KMS-11 (cell line): ENCODE measurements around the gene DLL4.

ENCODE experiments used
- H2AFZ ChIP-seq: fragments of 200-600 bp; sonication (generic); 2 replicates; pipeline ENCODE4 v1.6.1; 2016; ENCODE audit warnings: antibody characterized with exemption, mixed run types, low read depth
- H3K27ac ChIP-seq: fragments of 200-600 bp; sonication (generic); 2 replicates; pipeline ENCODE4 v1.6.1; 2016; ENCODE audit warnings: mild to moderate bottlenecking, mixed run types
- H3K27me3 ChIP-seq: fragments of 200-600 bp; sonication (generic); 2 replicates; pipeline ENCODE4 v1.6.1; 2017; ENCODE audit warnings: mild to moderate bottlenecking, low read depth, mixed run types, moderate library complexity; ENCODE audit not compliant: insufficient read depth
- H3K36me3 ChIP-seq: fragments of 200-600 bp; sonication (generic); 2 replicates; pipeline ENCODE4 v1.6.1; 2017; ENCODE audit warnings: mild to moderate bottlenecking, mixed run types; ENCODE audit not compliant: insufficient read depth
- H3K4me1 ChIP-seq: fragments of 200-600 bp; sonication (generic); 2 replicates; pipeline ENCODE4 v1.6.1; 2016; ENCODE audit warnings: mild to moderate bottlenecking, low read depth, mixed run types; ENCODE audit not compliant: poor library complexity, severe bottlenecking
- H3K4me2 ChIP-seq: fragments of 200-600 bp; sonication (generic); 2 replicates; pipeline ENCODE4 v1.7.0; 2016; ENCODE audit warnings: mild to moderate bottlenecking, mixed run types
- H3K4me3 ChIP-seq: fragments of 200-600 bp; sonication (generic); IDR thresholded peaks from 2 replicates; pipeline ENCODE4 v1.6.1; 2017; ENCODE audit warnings: low read depth, low read length, mixed read lengths; ENCODE audit not compliant: insufficient read depth
- H3K79me2 ChIP-seq: fragments of 200-600 bp; sonication (generic); 2 replicates; pipeline ENCODE4 v1.6.1; 2016; ENCODE audit warnings: low read depth, mixed run types; ENCODE audit not compliant: insufficient read depth
- H3K9ac ChIP-seq: fragments of 200-600 bp; sonication (generic); 2 replicates; pipeline ENCODE4 v1.6.1; 2016; ENCODE audit warnings: mild to moderate bottlenecking, mixed run types
- H4K20me1 ChIP-seq: fragments of 200-600 bp; sonication (generic); 2 replicates; pipeline ENCODE4 v1.6.1; 2016; ENCODE audit warnings: mild to moderate bottlenecking, mixed run types; ENCODE audit not compliant: insufficient read depth
- CTCF ChIP-seq: fragments of 200-600 bp; sonication (generic); conservative IDR thresholded peaks from 2 replicates; pipeline ENCODE4 v1.6.1; 2017; ENCODE audit warnings: low read depth, mild to moderate bottlenecking, antibody characterized with exemption, low read length, moderate library complexity, mixed read lengths

Gene DLL4

GRCh38 chr15:40955930-40956540, 26.9 kb downstream of the DLL4 start:
- Histone ChIP-seq H3K27me3 (no peaks in the 10 kb centered on the region), H3K4me1 (peaks cover 33% of the 10 kb centered on the region), H3K79me2 (no peaks in the 10 kb centered on the region), H3K27ac (no peak overlapping the region), H3K9ac (no peak overlapping the region), H2AFZ (no peak overlapping the region), H3K36me3 (no peaks in the 10 kb centered on the region), H4K20me1 (no peaks in the 10 kb centered on the region), H3K4me2 (no peak overlapping the region), H3K4me3 (no peak overlapping the region)
- no peak for TF ChIP-seq CTCF

- Histone ChIP-seq H3K79me2 (no peaks in the 10 kb centered on the region), H2AFZ (no peak overlapping the region), H3K36me3 (no peaks in the 10 kb centered on the region), H3K4me1 (peaks cover 33% of the 10 kb centered on the region), H3K9ac (no peak overlapping the region), H3K4me2 (no peak overlapping the region), H3K27me3 (no peaks in the 10 kb centered on the region), H3K27ac (no peak overlapping the region), H4K20me1 (no peaks in the 10 kb centered on the region), H3K4me3 (no peak overlapping the region)
- no peak for TF ChIP-seq CTCF
Measured at GRCh38 chr15:40956541-40956982, 27.4 kb downstream of the DLL4 start.

GRCh38 chr15:40957041-40957555, 28.0 kb downstream of the DLL4 start:
- H3K36me3 ChIP-seq, result no peaks in the 10 kb centered on the region
- no peak overlapping the region for H2AFZ ChIP-seq
- no peak overlapping the region for H3K4me2 ChIP-seq
- no peak overlapping the region for H3K4me3 ChIP-seq
- peaks cover 28% of the 10 kb centered on the region for H3K4me1 ChIP-seq
- no peaks in the 10 kb centered on the region for H3K79me2 ChIP-seq
- no peaks in the 10 kb centered on the region for H4K20me1 ChIP-seq
- H3K27ac ChIP-seq, result no peak overlapping the region
- H3K9ac ChIP-seq, result no peak overlapping the region
- TF ChIP-seq CTCF, result no peak
- H3K27me3 ChIP-seq, result no peaks in the 10 kb centered on the region

- Histone ChIP-seq H3K79me2 (no peaks in the 10 kb centered on the region), H4K20me1 (no peaks in the 10 kb centered on the region), H3K9ac (no peak overlapping the region), H3K27me3 (no peaks in the 10 kb centered on the region), H3K4me1 (peaks cover 23% of the 10 kb centered on the region), H3K36me3 (no peaks in the 10 kb centered on the region), H3K4me2 (no peak overlapping the region), H3K27ac (no peak overlapping the region), H2AFZ (no peak overlapping the region), H3K4me3 (no peak overlapping the region)
- no peak for TF ChIP-seq CTCF
Measured at GRCh38 chr15:40957581-40958051, 28.5 kb downstream of the DLL4 start.
